Measurements from ENCODE around the gene TNKS2.
"Not testable (repeated sequence)": the region's sequence is repeated elsewhere in the genome, so short reads cannot be mapped to it uniquely, and the experiment has no call there.

Gene TNKS2

DNA sequence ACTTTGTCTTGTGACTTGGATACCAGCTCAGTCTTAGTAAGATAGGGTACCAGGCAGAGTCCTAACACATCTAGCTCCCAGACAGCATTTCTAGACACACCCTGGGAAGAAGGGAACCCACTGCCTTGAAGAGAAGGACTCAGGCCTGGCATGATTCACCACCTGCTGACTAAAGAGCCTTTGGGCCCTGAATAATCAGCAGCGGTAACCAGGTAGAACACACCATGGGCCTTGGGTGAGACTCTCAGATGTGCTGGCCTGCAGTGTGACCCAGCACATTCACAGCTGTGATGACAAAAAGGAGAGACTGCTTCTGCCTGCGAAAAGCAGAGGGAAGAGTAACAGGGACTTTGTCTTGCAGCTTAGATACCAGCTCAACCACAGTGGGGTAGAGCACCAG, 10.4 kb upstream of the TNKS2 start:
- no peak for DNase-seq (ENCODE audit: low read depth, low spot score)

DNA sequence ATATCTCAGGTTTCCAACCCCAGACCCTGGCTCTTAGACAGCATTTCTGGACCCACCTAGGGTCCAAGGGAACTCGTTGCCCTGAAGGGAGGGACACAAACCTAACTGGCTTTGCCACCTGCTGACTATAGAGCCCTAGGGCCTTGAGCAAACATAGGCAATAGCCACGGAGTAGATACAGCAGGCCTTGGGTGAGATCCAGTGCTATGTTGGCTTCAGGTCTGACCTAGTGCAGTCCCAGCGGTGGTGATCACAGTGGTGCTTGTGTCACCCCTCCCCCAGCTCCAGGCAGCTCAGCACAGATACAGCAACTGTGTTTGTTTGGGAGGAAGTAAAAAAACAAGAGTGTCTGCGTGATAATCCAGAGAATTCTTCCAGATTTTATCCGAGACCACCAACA, 9.7 kb upstream of the TNKS2 start:
- H3K4me3 ChIP-seq (ENCODE audit: low read length) = no peak overlapping the region
- no peak for DNase-seq (ENCODE audit: low read depth, low spot score)

More for the DNA sequence above, 10.4 kb upstream of the TNKS2 start:
- H3K4me3 ChIP-seq (ENCODE audit: low read length) = no peak overlapping the region

GRCh38 chr10:91796331-91797047, 1.7 kb upstream of the TNKS2 start:
- DNase-seq (ENCODE audit: low read depth, low spot score) = peak; percentile 37
- peak overlapping the region; percentile 92 for H3K4me3 ChIP-seq (ENCODE audit: low read length)

DNA sequence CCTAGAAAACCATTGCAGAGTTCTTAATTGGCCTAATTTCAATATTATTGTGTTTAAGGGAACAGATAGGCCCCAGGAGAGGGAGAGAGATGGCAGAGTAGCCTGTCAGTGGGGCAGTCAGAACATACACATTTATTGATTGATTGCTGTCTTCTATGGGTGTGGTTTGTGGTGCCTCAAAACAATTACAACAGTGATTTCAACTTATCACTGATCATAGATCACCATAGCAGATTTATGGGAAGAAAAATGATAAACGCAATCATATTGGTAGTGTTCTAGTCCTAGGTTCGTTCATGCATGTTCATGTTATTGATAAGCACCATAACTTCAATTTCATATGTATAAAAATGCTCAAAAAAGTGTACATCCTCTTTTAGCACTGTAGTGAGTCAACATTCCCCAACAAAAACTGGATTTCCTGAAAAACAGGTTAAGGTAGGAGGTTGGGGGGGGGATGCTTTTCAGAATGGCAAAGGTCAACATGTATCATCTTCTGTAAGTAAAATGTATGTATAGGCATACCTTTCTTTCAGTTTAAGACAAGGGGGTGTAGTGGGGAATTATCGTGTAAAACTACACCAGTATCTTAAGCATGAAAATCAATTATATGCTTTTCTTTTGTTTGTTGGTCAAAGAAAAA, 1.1 kb upstream of the TNKS2 start:
- no peak for DNase-seq (ENCODE audit: low read depth, low spot score)
- H3K4me3 ChIP-seq (ENCODE audit: low read length) = peak overlapping the region; percentile 92

GRCh38 chr10:91798649-91799611, 704 bp downstream of the TNKS2 start:
- peak overlapping the region; percentile 92 for H3K4me3 ChIP-seq (ENCODE audit: low read length)
- peak; percentile 32 for DNase-seq (ENCODE audit: low read depth, low spot score)

DNA sequence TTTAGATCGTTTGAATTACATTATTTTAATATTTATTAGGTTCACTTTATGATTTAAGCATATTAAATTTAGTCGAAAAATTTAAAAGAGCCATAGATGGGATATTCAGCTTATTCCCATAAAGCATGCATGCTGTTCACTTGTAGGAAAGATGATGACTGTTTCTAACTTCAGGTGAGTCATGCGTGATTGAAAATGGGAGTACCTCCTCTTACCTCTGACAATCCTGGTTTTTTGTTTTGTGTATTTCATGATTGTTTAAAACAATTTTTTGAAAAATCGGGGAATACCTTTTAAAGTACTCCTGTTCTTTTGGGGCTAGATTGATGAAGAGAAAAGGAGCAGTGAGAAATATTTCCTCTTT, 1.4 kb downstream of the TNKS2 start:
- H3K4me3 ChIP-seq (ENCODE audit: low read length) = peak overlapping the region; percentile 92
- DNase-seq (ENCODE audit: low read depth, low spot score) = no peak

- DNase-seq (ENCODE audit: low read depth, low spot score) = no peak
- H3K4me3 ChIP-seq (ENCODE audit: low read length) = no peak overlapping the region
Observed at GRCh38 chr10:91800182-91800581, 2.0 kb downstream of the TNKS2 start.

DNA sequence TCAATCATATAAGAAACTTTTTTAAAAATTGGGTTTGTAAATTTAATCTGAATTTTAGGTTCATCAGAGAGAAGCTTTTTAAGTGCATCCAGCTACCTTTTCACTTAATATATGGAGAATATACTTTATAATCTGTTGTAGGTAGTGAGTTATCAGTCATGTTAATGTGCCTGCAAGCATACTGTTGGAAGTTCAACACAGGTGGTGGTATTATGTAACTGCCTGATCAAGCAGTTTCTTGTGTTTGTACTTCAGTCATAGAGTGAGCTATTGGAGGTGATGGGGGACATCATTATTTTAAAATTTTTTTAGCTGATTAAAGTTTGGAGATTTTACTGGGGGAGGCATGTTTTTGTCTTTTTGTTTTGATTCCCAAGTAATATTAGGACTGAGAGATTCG, 2.5 kb downstream of the TNKS2 start:
- DNase-seq (ENCODE audit: low read depth, low spot score) = no peak

DNA sequence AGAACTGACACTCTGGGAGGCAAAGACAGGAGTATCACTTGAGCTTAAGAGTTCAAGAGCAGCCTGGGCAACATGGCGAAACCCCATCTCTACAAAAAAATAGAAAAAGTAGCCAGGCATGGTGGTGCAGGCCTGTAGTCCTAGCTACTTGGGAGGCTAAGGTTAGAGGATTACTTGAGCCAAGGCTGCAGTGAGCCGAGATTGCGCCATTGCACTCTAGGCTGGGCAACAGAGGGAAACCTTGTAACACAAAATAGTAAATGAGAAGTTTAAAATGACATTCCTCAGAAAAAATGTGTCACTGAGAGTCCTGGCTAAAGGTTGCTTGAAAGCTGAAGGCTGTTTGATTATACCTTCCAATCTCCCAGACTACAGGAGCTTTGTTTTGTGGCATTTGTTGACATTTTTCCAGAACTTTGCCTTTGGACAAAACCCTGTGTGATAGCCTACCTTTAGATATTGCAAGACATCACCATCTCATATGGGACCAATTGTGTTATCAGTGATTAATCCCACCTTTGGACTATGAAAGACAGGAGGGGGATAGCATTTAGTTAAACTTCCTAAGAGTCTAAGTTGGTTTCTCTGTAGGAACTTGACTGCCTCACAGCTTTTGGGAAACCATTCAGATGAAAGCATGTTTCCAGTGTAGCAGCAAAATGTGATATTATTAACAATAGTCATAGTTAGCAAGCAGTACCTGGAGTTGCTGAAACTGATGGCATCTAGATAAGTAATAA, 5.3 kb downstream of the TNKS2 start:
- H3K4me3 ChIP-seq (ENCODE audit: low read length) = no peak overlapping the region
- no peak for DNase-seq (ENCODE audit: low read depth, low spot score)

More for the DNA sequence above, 2.5 kb downstream of the TNKS2 start:
- no peak overlapping the region for H3K4me3 ChIP-seq (ENCODE audit: low read length)

GRCh38 chr10:91804126-91804510, 5.9 kb downstream of the TNKS2 start:
- no peak overlapping the region for H3K4me3 ChIP-seq (ENCODE audit: low read length)
- DNase-seq (ENCODE audit: low read depth, low spot score) = no peak

DNA sequence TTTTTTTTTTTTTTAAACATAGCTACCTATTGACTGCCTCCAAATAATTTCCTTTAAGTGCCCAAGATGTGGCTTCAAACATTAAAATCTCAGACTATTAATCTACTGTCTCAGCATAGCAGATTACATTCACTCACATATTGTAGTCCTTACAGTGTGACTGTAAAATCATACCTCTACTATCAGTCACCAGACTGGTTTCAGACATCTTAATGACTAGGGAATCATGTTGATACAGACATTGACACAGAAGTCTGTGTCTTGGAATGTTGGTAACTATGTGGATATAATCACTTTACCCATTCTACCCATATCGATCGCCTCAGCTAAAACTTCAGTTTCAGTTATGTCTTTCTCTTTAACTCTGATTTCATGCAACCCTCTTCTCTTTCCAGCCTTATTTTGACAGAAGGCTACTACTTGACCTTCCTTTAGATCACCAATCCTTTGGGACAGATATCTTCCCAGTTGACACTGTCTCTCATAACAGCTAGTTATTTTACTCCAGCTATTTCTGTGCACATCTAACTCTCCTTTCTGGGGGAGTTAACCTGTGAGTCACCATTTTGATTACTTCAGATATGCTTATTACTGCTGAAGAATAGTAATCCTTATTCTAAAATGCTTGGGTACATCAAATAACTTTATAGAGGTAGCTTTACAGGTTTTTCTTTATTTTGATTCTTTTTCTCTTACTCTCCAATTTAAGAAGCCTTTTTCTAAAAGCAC, 7.0 kb downstream of the TNKS2 start:
- no peak overlapping the region for H3K4me3 ChIP-seq (ENCODE audit: low read length)
- DNase-seq (ENCODE audit: low read depth, low spot score) = no peak

DNA sequence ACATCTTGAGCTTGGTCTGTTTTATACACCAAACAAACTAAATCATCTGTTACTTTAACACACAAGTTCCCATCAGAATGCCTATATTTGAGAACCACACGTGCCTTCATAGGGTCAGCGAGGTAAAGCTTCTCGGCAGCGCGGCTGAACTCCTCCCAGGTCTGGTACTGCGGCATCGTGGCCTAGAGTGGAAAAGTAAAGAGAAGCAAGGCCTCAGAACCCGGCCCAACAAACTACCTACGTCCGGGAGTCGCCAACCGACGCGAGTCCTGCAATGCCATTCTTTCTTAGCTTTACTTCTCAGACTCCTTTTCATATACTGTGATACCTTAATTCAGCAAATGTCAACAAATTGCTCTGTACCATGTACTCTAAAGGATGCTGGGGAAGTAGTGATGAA, 9.0 kb downstream of the TNKS2 start:
- H3K4me3 ChIP-seq (ENCODE audit: low read length) = not testable (repeated sequence)

DNA sequence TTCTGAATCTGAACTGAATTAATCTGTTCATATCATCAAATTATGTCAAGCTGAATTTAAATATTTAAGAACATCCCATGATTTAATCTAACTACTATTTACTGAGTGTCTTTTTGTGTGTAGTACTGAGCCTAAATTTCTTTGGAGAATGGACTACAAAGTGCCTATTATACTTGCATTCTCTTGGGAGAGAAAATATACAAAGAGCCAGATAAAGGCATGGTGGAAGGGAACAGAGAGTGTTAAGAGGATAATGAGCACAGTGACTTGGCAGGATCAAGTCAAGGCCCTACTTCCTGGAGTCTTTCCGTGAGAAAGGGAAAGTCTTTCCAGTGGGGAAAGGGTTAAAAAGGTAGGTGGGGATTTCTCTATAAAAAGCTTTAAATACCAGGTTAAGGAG, 15.0 kb downstream of the TNKS2 start:
- DNase-seq (ENCODE audit: low read depth, low spot score) = no peak
- no peak overlapping the region for H3K4me3 ChIP-seq (ENCODE audit: low read length)

More for the DNA sequence above, 9.0 kb downstream of the TNKS2 start:
- DNase-seq (ENCODE audit: low read depth, low spot score) = not testable (repeated sequence)

GRCh38 chr10:91816981-91817380, 18.8 kb downstream of the TNKS2 start:
- DNase-seq (ENCODE audit: low read depth, low spot score) = no peak
- H3K4me3 ChIP-seq (ENCODE audit: low read length) = no peak overlapping the region

DNA sequence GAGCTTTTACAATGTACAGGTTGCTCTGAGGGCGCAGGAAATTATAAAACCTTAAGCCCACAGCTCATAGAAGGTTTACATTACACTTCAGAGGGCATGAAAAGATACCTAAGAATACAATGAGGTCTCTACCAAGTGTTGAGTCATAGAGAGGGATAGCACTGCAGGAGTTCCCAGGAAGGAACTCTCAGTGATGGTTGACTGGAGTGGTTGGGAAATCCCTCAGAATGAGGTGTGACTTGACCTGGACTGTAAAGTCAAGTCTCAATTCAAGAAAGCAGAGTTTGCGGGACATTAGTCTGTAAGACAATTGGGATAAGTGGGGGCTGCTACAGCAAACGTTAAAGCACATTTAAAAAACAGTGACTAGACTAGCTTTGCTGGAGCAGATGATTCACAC, 21.9 kb downstream of the TNKS2 start:
- H3K4me3 ChIP-seq (ENCODE audit: low read length) = no peak overlapping the region
- DNase-seq (ENCODE audit: low read depth, low spot score) = no peak

GRCh38 chr10:91824076-91824475, 25.9 kb downstream of the TNKS2 start:
- H3K4me3 ChIP-seq (ENCODE audit: low read length) = no peak overlapping the region
- no peak for DNase-seq (ENCODE audit: low read depth, low spot score)

- no peak for DNase-seq (ENCODE audit: low read depth, low spot score)
Observed at GRCh38 chr10:91829268-91829667, 31.0 kb downstream of the TNKS2 start.

GRCh38 chr10:91838199-91838598, 40.0 kb downstream of the TNKS2 start:
- DNase-seq (ENCODE audit: low read depth, low spot score) = no peak
- no peak overlapping the region for H3K4me3 ChIP-seq (ENCODE audit: low read length)

More at GRCh38 chr10:91829268-91829667, 31.0 kb downstream of the TNKS2 start:
- H3K4me3 ChIP-seq (ENCODE audit: low read length) = no peak overlapping the region

GRCh38 chr10:91843083-91843482, 44.9 kb downstream of the TNKS2 start:
- DNase-seq (ENCODE audit: low read depth, low spot score) = no peak
- H3K4me3 ChIP-seq (ENCODE audit: low read length) = no peak overlapping the region

Measured in Jurkat, Clone E6-1 (cell line).